HEK293T (cell line): Measurements from ENCODE around the gene TRIM62.

Experiments used
- BHLHE40 ChIP-seq: fragments of 450-650 bp; IDR thresholded peaks from 2 replicates; pipeline ENCODE4 v1.6.1; 2016; ENCODE audit warnings: mild to moderate bottlenecking, moderate library complexity, borderline replicate concordance
- FOXA1 ChIP-seq: fragments of 450-650 bp; IDR thresholded peaks from 2 replicates; pipeline ENCODE4 v1.6.1; 2016; ENCODE audit warnings: mild to moderate bottlenecking
- NFRKB ChIP-seq: fragments of 450-650 bp; IDR thresholded peaks from 2 replicates; pipeline ENCODE4 v1.6.1; 2016; ENCODE audit warnings: mild to moderate bottlenecking, moderate library complexity
- SP1 ChIP-seq: fragments of 450-650 bp; IDR thresholded peaks from 2 replicates; pipeline ENCODE4 v1.6.1; 2017
- TARDBP ChIP-seq: fragments of 450-650 bp; IDR thresholded peaks from 2 replicates; pipeline ENCODE4 v1.6.1; 2016

- TF ChIP-seq BHLHE40 (no peak), FOXA1 (no peak), SP1 (no peak), NFRKB (no peak), TARDBP (no peak)
Observed at GRCh38 chr1:33176887-33177286, 5.0 kb downstream of the TRIM62 start.
